H1 (cell line): ENCODE results near the gene ZNF77. TPM values are rescaled to one million over a fixed set of nuclear protein-coding genes. Genes with fewer than 3 reads are reported as not detected.
"Not testable (repeated sequence)": the region's sequence is repeated elsewhere in the genome, so short reads cannot be mapped to it uniquely, and the experiment has no call there.

Experiments
- CTCF ChIA-PET: fragments of 300-600 bp; sonication (Branson Sonifier 250); formaldehyde crosslinking; loops from one replicate; lab custom pipeline; 2021; ENCODE audit not compliant: partially characterized antibody; lab: Charles Lee
- POLR2A ChIA-PET: fragments of 300-600 bp; sonication (Branson Sonifier 250); formaldehyde crosslinking; loops from one replicate; lab custom pipeline; 2021; ENCODE audit warnings: inconsistent platforms; ENCODE audit not compliant: partially characterized antibody; lab: Charles Lee
- DNase-seq, 2 experiments: peaks; one replicate each; pipeline versions ENCODE4 v3.0.0 to v3.0.0-alpha.2; 2010 to 2022; ENCODE audit warnings: low spot score in 2 of 2, low read depth in 1 of 2, mixed read lengths in 1 of 2
- FAIRE-seq: peaks from 2 replicates; lab custom pipeline; 2011; peaks lifted over from hg19 to GRCh38; lab: Jason Lieb, UNC
- H2AFZ ChIP-seq: 2 replicates; pipeline ENCODE4 v1.8.1; 2012; ENCODE audit warnings: low read length, inconsistent platforms
- H2AK5ac ChIP-seq: 2 replicates; pipeline ENCODE4 v1.6.1; 2013; ENCODE audit warnings: low read depth, low read length
- H2BK120ac ChIP-seq: replicated peaks from 2 replicates; pipeline ENCODE3; 2013; ENCODE audit warnings: low read depth, low read length, inconsistent platforms
- H2BK12ac ChIP-seq: 2 replicates; pipeline ENCODE4 v1.6.1; 2013; ENCODE audit warnings: low read depth, low read length
- H2BK15ac ChIP-seq: 2 replicates; pipeline ENCODE4 v1.6.1; 2013; ENCODE audit warnings: low read length
- H2BK20ac ChIP-seq: 2 replicates; pipeline ENCODE4 v1.6.1; 2013; ENCODE audit warnings: low read length
- H2BK5ac ChIP-seq: 2 replicates; pipeline ENCODE4 v1.6.1; 2013; ENCODE audit warnings: low read depth, low read length
- H3K14ac ChIP-seq: 2 replicates; pipeline ENCODE4 v1.6.1; 2013; ENCODE audit warnings: inconsistent platforms; ENCODE audit not compliant: insufficient read length
- H3K18ac ChIP-seq: 2 replicates; pipeline ENCODE4 v1.6.1; 2013; ENCODE audit warnings: low read length; ENCODE audit errors: extremely low read depth
- H3K23ac ChIP-seq: 2 replicates; pipeline ENCODE4 v1.6.1; 2013; ENCODE audit warnings: inconsistent platforms; ENCODE audit not compliant: insufficient read length
- H3K23me2 ChIP-seq: 2 replicates; pipeline ENCODE4 v1.6.1; 2013; ENCODE audit warnings: low read depth, low read length
- H3K27ac ChIP-seq: 2 replicates; pipeline ENCODE4 v1.6.1; 2011; ENCODE audit warnings: low read depth, low read length, inconsistent platforms
- H3K27me3 ChIP-seq, 4 experiments: replicated peaks in 1 of 4; 1 replicate in 1 of 4; 2 replicates in 3 of 4; pipeline versions ENCODE4 v1.6.1 to v1.8.1; 2011 to 2013; ENCODE audit warnings: low read length in 3 of 4, mild to moderate bottlenecking in 3 of 4, inconsistent platforms in 2 of 4, mixed read lengths in 2 of 4, moderate library complexity in 1 of 4; ENCODE audit not compliant: control insufficient read depth in 3 of 4, insufficient read depth in 3 of 4; ENCODE audit errors: extremely low read depth in 1 of 4
- H3K36me3 ChIP-seq, 4 experiments: 2 replicates each; pipeline versions ENCODE4 v1.6.1 to v1.8.1; 2011 to 2013; ENCODE audit warnings: mild to moderate bottlenecking in 4 of 4, low read length in 3 of 4, moderate library complexity in 2 of 4, control low read depth in 1 of 4, inconsistent platforms in 1 of 4; ENCODE audit not compliant: insufficient read depth in 4 of 4, control insufficient read depth in 2 of 4
- H3K4ac ChIP-seq: replicated peaks from 2 replicates; pipeline ENCODE3; 2013; ENCODE audit warnings: low read length, low read depth, mixed read lengths, inconsistent platforms; ENCODE audit not compliant: insufficient read length
- H3K4me1 ChIP-seq, 4 experiments: replicated peaks in 1 of 4; 1 replicate in 1 of 4; 2 replicates in 3 of 4; pipeline versions ENCODE4 v1.6.1 to v1.8.1; 2011 to 2013; ENCODE audit warnings: low read length in 3 of 4, inconsistent platforms in 2 of 4, mixed read lengths in 1 of 4; ENCODE audit not compliant: insufficient read depth in 4 of 4, control insufficient read depth in 3 of 4
- H3K4me2 ChIP-seq, 2 experiments: 2 replicates each; pipeline versions ENCODE4 v1.6.1 to v1.8.1; 2011 to 2013; ENCODE audit warnings: low read depth in 2 of 2, low read length in 2 of 2, control low read depth in 1 of 2, inconsistent platforms in 1 of 2, mild to moderate bottlenecking in 1 of 2; ENCODE audit not compliant: insufficient read depth in 1 of 2
- H3K4me3 ChIP-seq, 4 experiments: fragments of 200-600, 300-600 bp in 1 of 4; sonication (generic), shearing (Covaris generic), sonication (Bioruptor Twin) in 1 of 4; 2 replicates each; pipeline versions ENCODE4 v1.5.1 to v1.8.1; 2011 to 2016; ENCODE audit warnings: low read length in 4 of 4, low read depth in 3 of 4, control low read depth in 2 of 4, inconsistent platforms in 2 of 4, mild to moderate bottlenecking in 2 of 4, mixed read lengths in 1 of 4, moderate library complexity in 1 of 4; ENCODE audit not compliant: insufficient read depth in 2 of 4; ENCODE audit errors: extremely low read depth in 1 of 4
- H3K56ac ChIP-seq: replicated peaks from 2 replicates; pipeline ENCODE3; 2013; ENCODE audit warnings: low read depth, mild to moderate bottlenecking, mixed read lengths, low read length, inconsistent platforms; ENCODE audit not compliant: insufficient read length
- H3K79me1 ChIP-seq: 2 replicates; pipeline ENCODE4 v1.6.1; 2013; ENCODE audit warnings: low read depth, low read length, control low read depth
- H3K79me2 ChIP-seq, 2 experiments: 2 replicates each; pipeline versions ENCODE4 v1.6.1 to v1.8.1; 2012 to 2013; ENCODE audit warnings: low read length in 2 of 2, mild to moderate bottlenecking in 2 of 2, inconsistent platforms in 1 of 2; ENCODE audit not compliant: insufficient read depth in 2 of 2, control insufficient read depth in 1 of 2
- H3K9ac ChIP-seq, 4 experiments: replicated peaks in 1 of 4; 1 replicate in 1 of 4; 2 replicates in 3 of 4; pipeline versions ENCODE4 v1.6.1 to v1.8.1; 2011 to 2013; ENCODE audit warnings: low read depth in 3 of 4, low read length in 3 of 4, control low read depth in 2 of 4, mild to moderate bottlenecking in 2 of 4, moderate library complexity in 2 of 4, inconsistent platforms in 1 of 4; ENCODE audit errors: extremely low read depth in 1 of 4
- H3K9me3 ChIP-seq, 2 experiments: 2 replicates each; pipeline versions ENCODE4 v1.6.1 to v1.8.1; 2012 to 2013; ENCODE audit warnings: mild to moderate bottlenecking in 2 of 2, moderate library complexity in 2 of 2, control low read depth in 1 of 2, inconsistent platforms in 1 of 2, low read depth in 1 of 2, low read length in 1 of 2, mixed read lengths in 1 of 2; ENCODE audit not compliant: insufficient read depth in 2 of 2
- H4K20me1 ChIP-seq, 2 experiments: replicated peaks in 1 of 2; 2 replicates each; pipeline versions ENCODE3 to v1.8.1; 2011 to 2013; ENCODE audit warnings: inconsistent platforms in 2 of 2, low read length in 2 of 2, mild to moderate bottlenecking in 1 of 2; ENCODE audit not compliant: insufficient read depth in 2 of 2, control insufficient read depth in 1 of 2
- H4K5ac ChIP-seq: 2 replicates; pipeline ENCODE4 v1.6.1; 2013; ENCODE audit warnings: low read length, low read depth, mixed read lengths, inconsistent platforms; ENCODE audit not compliant: insufficient read length
- H4K8ac ChIP-seq: 2 replicates; pipeline ENCODE4 v1.8.0; 2013; ENCODE audit warnings: mild to moderate bottlenecking, moderate library complexity, low read length, inconsistent platforms; ENCODE audit not compliant: insufficient read depth; ENCODE audit errors: extremely low read depth
- H4K91ac ChIP-seq: replicated peaks from 2 replicates; pipeline ENCODE3; 2013; ENCODE audit warnings: low read length, mixed read lengths, inconsistent platforms; ENCODE audit not compliant: insufficient read length
- WGBS, 2 experiments: shearing (Covaris generic) in 1 of 2; methylation state at CpG; one replicate each; pipeline versions ENCODE4 v1.1.6 to v1.1.7; 2013 to 2015; ENCODE audit warnings: low lambda C conversion rate in 2 of 2, mixed read lengths in 2 of 2, inconsistent platforms in 1 of 2, low coverage in 1 of 2, missing lambda C conversion rate in 1 of 2; ENCODE audit not compliant: insufficient replicate concordance in 2 of 2, insufficient coverage in 1 of 2, insufficient read length in 1 of 2; ENCODE audit errors: extremely low coverage in 1 of 2, missing lambda C conversion rate in 1 of 2; 5-methylcytosine and 5-hydroxymethylcytosine counted together
- polyA plus RNA-seq, 7 experiments: library from polyadenylated mRNA; depleted of rRNA in 3 of 7; stranded (reverse) in 5 of 7; unstranded in 2 of 7; fragments of >200 nt in 5 of 7; fragments of 200-250 nt in 2 of 7; gene quantifications; 1 replicate in 5 of 7; 2 replicates in 1 of 7; 4 replicates in 1 of 7; pipeline versions ENCODE4 v1.2.1 to v1.2.3, GENCODE V29; 2011 to 2013; ENCODE audit warnings: missing spikeins in 2 of 7, mixed read lengths in 2 of 7
- total RNA-seq: library from RNA; stranded (reverse); fragmentation: NEBNext Ultra II Directional; extraction: Animal tissue kit (Norgen Biotek cat#: 25700); gene quantifications from 2 replicates; pipeline ENCODE4 v1.2.1, GENCODE V29; 2021

The ZNF77 gene
- total and polyA plus RNA-seq, 2 of the 8 experiments (the other 6 are each of a cell fraction or from before 2014, with no cell fraction given) = 2.9 to 4.7 TPM

GRCh38 chr19:2903326-2903725 is 41.4 kb downstream of the ZNF77 start:
- H3K23me2 ChIP-seq, H4K20me1 ChIP-seq, H3K14ac ChIP-seq, H2BK12ac ChIP-seq, H3K56ac ChIP-seq, DNase-seq, H2AFZ ChIP-seq, POLR2A ChIA-PET, H4K5ac ChIP-seq, H3K18ac ChIP-seq, H2BK5ac ChIP-seq, H3K4me1 ChIP-seq, H3K4me3 ChIP-seq, H3K36me3 ChIP-seq, H3K27me3 ChIP-seq, H2AK5ac ChIP-seq, H2BK20ac ChIP-seq, H4K8ac ChIP-seq, H3K23ac ChIP-seq, FAIRE-seq, H2BK120ac ChIP-seq, H2BK15ac ChIP-seq, H3K4ac ChIP-seq, H3K9ac ChIP-seq, H3K4me2 ChIP-seq, H4K91ac ChIP-seq, H3K27ac ChIP-seq, H3K9me3 ChIP-seq: not testable (repeated sequence)
- CTCF ChIA-PET = interaction anchor here (1.3 kb wide), 1 partner anchor 62 kb away, joined by 3 read pairs; the partner anchor contains the start of gene ZNF555
- 96% methylated on average over 13 of the region's 13 CpGs; no CpG with 5 or more reads in 1 of the 2 experiments for WGBS, 2 experiments
- peaks cover 16% of the 10 kb centered on the region for H3K79me1 ChIP-seq
- peaks cover 0 to 57% of the 10 kb centered on the region in 2 experiments; a peak in 3 of 4 replicates for H3K79me2 ChIP-seq
